Left ventricle myocardium inferior (tissue), 1 donor: ENCODE measurements around the gene MACF1. TPM values are rescaled to one million over a fixed set of nuclear protein-coding genes. Genes with fewer than 3 reads are reported as not detected.
"Not testable (repeated sequence)": the region's sequence is repeated elsewhere in the genome, so short reads cannot be mapped to it uniquely, and the experiment has no call there.

ENCODE experiments used
- DNase-seq: peaks from one replicate; pipeline ENCODE4 v3.0.0-alpha.2; 2020
- H3K27ac ChIP-seq: fragments of 200-600 bp; replicated peaks from 2 replicates; pipeline ENCODE4 v1.8.0; 2021
- H3K27me3 ChIP-seq: fragments of 200-600 bp; 2 replicates; pipeline ENCODE4 v1.8.0; 2021; ENCODE audit warnings: low read depth
- H3K36me3 ChIP-seq: fragments of 200-600 bp; 2 replicates; pipeline ENCODE4 v1.8.0; 2021
- H3K4me1 ChIP-seq: fragments of 200-600 bp; 2 replicates; pipeline ENCODE4 v1.8.0; 2021
- H3K4me3 ChIP-seq: fragments of 200-600 bp; 2 replicates; pipeline ENCODE4 v1.8.0; 2021; ENCODE audit warnings: mild to moderate bottlenecking, moderate library complexity
- H3K9me3 ChIP-seq: fragments of 200-600 bp; replicated peaks from 2 replicates; pipeline ENCODE4 v1.8.0; 2021
- intact Hi-C: fragments of 100-400 bp; cut with micrococcal nuclease; formaldehyde crosslinking; loops from one replicate; pipeline ENCODE4 v1.11.0; 2022
- total RNA-seq: library from RNA; stranded (reverse); fragmentation: NEBNext Ultra II Directional; extraction: Animal tissue kit (Norgen Biotek cat#: 25700); gene quantifications from one replicate; pipeline ENCODE4 v1.2.1, GENCODE V29; 2021
- TF ChIP-seq, protein P1 (sequence below): fragments of 200-600 bp; IDR thresholded peaks from 2 replicates; pipeline ENCODE4 v1.8.0; 2021; ENCODE audit warnings: antibody characterized with exemption, mild to moderate bottlenecking, borderline replicate concordance
- donor health status: DM: no; HTN: yes; CAD: no; lungs with severe emphysema.

MACF1 gene
- total RNA-seq, 1 donor from 2014 or later = 181 TPM

DNA sequence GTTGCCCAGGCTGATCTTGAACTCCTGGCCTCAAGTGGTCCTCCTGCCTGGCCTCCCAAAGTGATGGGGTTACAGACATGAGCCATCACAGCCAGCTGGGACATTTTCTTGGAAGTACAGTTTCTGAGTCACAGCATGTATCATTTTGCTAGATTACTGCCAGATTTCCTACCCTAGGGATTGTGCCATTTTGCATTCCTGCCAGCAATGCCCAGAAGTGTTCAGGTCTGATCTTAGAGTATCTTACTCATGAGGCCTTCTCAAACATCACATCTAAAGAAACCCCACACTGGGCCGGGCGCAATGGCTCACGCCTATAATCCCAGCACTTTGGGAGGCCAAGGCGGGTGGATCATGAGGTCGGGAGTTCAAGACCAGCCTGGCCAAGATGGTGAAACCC lies 297.2 kb downstream of the MACF1 start:
- H3K27ac ChIP-seq = no peak overlapping the region
- no peak for DNase-seq
- intact Hi-C loops = no loop called here
- TF ChIP-seq, protein P1, sequence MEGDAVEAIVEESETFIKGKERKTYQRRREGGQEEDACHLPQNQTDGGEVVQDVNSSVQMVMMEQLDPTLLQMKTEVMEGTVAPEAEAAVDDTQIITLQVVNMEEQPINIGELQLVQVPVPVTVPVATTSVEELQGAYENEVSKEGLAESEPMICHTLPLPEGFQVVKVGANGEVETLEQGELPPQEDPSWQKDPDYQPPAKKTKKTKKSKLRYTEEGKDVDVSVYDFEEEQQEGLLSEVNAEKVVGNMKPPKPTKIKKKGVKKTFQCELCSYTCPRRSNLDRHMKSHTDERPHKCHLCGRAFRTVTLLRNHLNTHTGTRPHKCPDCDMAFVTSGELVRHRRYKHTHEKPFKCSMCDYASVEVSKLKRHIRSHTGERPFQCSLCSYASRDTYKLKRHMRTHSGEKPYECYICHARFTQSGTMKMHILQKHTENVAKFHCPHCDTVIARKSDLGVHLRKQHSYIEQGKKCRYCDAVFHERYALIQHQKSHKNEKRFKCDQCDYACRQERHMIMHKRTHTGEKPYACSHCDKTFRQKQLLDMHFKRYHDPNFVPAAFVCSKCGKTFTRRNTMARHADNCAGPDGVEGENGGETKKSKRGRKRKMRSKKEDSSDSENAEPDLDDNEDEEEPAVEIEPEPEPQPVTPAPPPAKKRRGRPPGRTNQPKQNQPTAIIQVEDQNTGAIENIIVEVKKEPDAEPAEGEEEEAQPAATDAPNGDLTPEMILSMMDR = no peak
- H3K4me3 ChIP-seq = no peak overlapping the region
- H3K4me1 ChIP-seq = peaks cover 11% of the 10 kb centered on the region
- no peaks in the 10 kb centered on the region for H3K9me3 ChIP-seq
- H3K27me3 ChIP-seq = no peaks in the 10 kb centered on the region
- no peaks in the 10 kb centered on the region for H3K36me3 ChIP-seq

DNA sequence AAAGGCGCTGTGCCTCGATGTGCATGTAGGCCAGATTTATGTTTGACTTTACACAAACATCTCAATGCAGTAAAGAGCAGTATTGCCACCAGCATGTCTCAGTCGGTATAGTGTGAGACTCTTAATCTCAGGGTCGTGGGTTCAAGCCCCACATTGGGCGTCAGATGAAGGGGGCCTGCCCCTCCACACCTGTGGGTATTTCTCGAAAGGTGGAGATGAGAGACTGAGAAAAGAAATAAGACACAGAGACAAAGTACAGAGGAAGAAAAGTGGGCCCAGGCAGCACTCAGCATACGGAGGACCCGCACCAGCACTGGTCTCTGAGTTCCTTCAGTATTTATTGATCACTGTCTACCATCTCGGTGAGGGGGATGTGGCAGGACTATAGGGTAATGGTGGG lies 299.9 kb downstream of the MACF1 start:
- H3K4me1 ChIP-seq = peaks cover 20% of the 10 kb centered on the region
- H3K4me3 ChIP-seq, DNase-seq, H3K36me3 ChIP-seq, H3K27ac ChIP-seq, H3K9me3 ChIP-seq, intact Hi-C loops, H3K27me3 ChIP-seq: not testable (repeated sequence)

DNA sequence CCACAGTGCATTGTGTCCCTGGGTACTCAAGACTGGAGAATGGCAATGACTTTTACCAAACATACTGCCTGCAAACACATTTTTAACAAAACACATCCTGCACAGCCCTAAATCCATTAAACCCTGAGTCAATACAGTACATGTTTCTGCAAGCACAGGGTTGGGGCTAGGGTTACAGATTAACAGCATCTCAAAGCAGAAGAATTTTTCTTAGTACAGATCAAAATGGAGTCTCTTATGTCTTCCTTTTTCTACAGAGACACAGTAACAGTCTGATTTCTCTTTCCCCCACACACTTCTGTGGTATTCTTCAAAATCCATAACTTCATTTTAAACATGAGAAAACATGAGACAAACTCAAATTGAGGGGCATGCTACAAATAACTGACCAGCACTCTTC lies 300.8 kb downstream of the MACF1 start:
- intact Hi-C loops = no loop called here
- no peak for DNase-seq
- H3K9me3 ChIP-seq = no peaks in the 10 kb centered on the region
- no peaks in the 10 kb centered on the region for H3K36me3 ChIP-seq
- peaks cover 15% of the 10 kb centered on the region for H3K4me1 ChIP-seq
- TF ChIP-seq, protein P1 = no peak
- no peak overlapping the region for H3K4me3 ChIP-seq
- H3K27ac ChIP-seq = no peak overlapping the region
- H3K27me3 ChIP-seq = no peaks in the 10 kb centered on the region

DNA sequence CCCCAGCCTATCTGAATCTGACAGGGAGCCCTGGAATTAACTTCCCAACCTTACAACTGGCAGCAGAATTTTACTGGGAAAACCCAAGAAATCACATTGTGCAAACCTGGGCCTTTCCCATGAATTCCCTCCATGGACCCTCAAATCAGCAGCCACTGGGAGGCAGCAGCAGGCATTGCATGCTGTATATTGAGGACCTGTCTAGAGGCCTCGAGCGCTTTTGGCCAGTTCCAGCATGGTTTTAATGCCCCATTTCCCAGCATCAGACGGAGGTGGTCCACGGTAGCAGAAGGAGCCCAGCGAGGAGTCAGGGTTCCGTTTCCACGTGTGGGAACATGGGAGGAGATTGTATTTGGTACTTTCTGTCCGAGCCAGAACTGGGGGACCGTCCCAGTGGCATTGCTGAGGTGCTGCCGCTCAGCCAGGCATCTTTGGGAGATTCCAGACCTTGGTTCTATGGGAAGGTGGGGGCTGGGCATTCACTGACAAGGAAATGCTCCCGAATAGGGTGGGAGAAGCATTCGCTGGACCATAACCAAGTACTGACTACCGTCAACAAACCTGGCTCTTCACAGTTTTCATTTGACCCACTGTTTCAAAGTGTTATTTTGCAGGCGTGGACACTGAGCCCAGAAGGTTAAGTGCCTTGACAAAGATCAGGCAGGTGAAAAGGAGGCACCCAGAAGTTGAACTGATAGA lies 302.9 kb downstream of the MACF1 start:
- intact Hi-C loops = no loop called here
- Histone ChIP-seq H3K4me3 (no peak overlapping the region), H3K27me3 (no peaks in the 10 kb centered on the region), H3K36me3 (no peaks in the 10 kb centered on the region), H3K4me1 (peaks cover 15% of the 10 kb centered on the region), H3K27ac (no peak overlapping the region), H3K9me3 (no peaks in the 10 kb centered on the region)
- DNase-seq = no peak
- TF ChIP-seq, protein P1 = no peak

DNA sequence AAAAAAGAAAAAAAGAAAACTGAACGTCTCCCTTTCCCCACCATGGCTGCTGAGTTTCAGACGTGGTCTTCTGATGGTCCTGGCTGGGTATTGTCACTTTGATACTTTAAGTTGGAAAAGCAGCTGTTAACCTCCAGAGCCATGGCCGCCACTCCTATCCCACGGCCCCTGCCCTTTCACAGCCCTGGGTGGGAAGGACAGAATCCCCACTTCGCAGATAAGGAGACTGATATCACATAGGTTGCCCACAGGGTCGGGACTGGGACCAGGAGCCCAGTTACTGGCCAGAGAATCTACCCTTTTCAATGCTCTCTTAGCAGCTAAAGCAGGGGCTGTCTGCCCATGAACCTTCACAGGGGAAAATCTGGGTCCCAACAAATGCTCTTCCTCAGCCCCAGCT lies 303.8 kb downstream of the MACF1 start:
- no peak overlapping the region for H3K27ac ChIP-seq

DNA sequence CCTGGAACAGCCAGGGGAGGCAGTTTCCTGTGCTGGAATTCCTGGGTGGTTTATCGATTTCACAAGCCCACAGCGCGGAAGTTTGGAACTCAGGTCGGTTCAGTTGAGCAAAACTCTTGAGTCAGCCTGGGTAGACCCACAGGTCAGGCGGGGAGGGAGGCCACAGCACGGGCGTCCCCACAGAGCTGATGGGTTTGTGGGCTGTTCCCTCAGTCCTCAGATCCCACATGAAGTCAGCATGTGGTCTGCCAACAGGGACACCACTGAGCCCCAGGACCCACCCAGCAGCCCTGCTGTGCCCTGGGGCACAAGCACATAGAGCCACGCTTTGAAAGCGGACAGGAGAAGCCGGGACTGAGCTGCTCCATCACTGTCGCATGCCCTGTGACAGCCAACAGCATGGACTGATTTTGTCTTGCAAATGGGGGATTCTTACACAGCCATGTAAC lies 304.4 kb downstream of the MACF1 start:
- Histone ChIP-seq H3K4me3 (no peak overlapping the region), H3K9me3 (no peaks in the 10 kb centered on the region), H3K4me1 (peaks cover 15% of the 10 kb centered on the region), H3K27me3 (no peaks in the 10 kb centered on the region), H3K27ac (no peak overlapping the region), H3K36me3 (no peaks in the 10 kb centered on the region)
- intact Hi-C loops = no loop called here
- TF ChIP-seq, protein P1 = no peak
- no peak for DNase-seq

More for the DNA sequence above, 303.8 kb downstream of the MACF1 start:
- no peaks in the 10 kb centered on the region for H3K36me3 ChIP-seq
- no peaks in the 10 kb centered on the region for H3K27me3 ChIP-seq
- no peak for DNase-seq
- H3K4me1 ChIP-seq = peaks cover 15% of the 10 kb centered on the region
- TF ChIP-seq, protein P1 = no peak
- H3K9me3 ChIP-seq = no peaks in the 10 kb centered on the region
- H3K4me3 ChIP-seq = no peak overlapping the region
- intact Hi-C loops = no loop called here
